GM10266 (cell line): ENCODE results near the gene PRKAG2.

Experiments
- DNase-seq: peaks from one replicate; pipeline ENCODE4 v3.0.0; 2012; ENCODE audit errors: extremely low spot score
- TF ChIP-seq, protein P1 (sequence below): IDR thresholded peaks from 2 replicates; pipeline ENCODE4 v1.5.1; 2012; ENCODE audit warnings: mild to moderate bottlenecking, low read depth; ENCODE audit not compliant: control insufficient read depth, insufficient read depth; ENCODE audit errors: missing control alignments

The PRKAG2 gene

GRCh38 chr7:151806204-151806603 lies 70.7 kb downstream of the PRKAG2 start:
- TF ChIP-seq, protein P1, sequence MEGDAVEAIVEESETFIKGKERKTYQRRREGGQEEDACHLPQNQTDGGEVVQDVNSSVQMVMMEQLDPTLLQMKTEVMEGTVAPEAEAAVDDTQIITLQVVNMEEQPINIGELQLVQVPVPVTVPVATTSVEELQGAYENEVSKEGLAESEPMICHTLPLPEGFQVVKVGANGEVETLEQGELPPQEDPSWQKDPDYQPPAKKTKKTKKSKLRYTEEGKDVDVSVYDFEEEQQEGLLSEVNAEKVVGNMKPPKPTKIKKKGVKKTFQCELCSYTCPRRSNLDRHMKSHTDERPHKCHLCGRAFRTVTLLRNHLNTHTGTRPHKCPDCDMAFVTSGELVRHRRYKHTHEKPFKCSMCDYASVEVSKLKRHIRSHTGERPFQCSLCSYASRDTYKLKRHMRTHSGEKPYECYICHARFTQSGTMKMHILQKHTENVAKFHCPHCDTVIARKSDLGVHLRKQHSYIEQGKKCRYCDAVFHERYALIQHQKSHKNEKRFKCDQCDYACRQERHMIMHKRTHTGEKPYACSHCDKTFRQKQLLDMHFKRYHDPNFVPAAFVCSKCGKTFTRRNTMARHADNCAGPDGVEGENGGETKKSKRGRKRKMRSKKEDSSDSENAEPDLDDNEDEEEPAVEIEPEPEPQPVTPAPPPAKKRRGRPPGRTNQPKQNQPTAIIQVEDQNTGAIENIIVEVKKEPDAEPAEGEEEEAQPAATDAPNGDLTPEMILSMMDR: no peak
- no peak for DNase-seq

- TF ChIP-seq, protein P1: no peak
- DNase-seq: no peak
Measured at GRCh38 chr7:151805191-151805590, 71.7 kb downstream of the PRKAG2 start.

DNA sequence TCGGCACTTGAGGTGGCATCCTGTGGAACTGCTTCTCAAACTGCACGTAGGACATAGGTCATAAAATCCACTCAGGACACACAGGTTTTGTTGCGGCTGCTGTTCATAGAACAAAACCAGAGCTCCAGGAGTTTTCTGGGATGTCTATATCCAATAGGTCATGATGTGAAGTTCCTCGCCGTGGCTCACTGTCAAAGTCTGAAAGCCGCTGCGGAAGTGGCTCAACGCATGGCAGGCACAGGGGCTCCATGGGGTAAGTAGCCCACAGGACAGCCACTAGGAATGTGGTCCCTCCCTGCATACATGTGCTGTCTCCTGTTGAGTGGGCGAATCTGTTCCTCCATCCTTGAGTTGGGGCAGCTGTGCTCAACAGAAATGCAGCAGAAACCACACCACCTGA lies 72.2 kb downstream of the PRKAG2 start:
- no peak for DNase-seq

GRCh38 chr7:151803841-151804240 lies 73.1 kb downstream of the PRKAG2 start:
- TF ChIP-seq, protein P1: no peak
- DNase-seq: no peak

More for the DNA sequence above, 72.2 kb downstream of the PRKAG2 start:
- TF ChIP-seq, protein P1: no peak

DNA sequence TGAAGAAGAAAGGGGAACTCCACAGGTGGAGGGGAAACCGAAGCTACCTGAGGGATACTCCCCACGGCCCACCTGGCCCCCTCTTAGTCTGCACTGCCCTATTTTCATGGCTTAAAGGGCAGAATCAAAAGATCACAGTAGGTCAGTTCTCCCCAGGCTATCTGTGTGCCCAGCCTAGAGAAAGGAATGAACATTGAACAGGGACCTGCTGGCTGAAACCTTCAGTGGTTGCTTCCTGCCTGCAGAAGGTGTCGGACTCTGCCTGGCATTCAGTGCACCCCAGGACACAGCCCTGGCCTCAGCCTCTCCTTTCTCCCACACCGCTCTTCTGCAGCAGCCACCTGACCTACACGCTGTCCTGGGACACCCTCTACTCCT lies 74.5 kb downstream of the PRKAG2 start:
- DNase-seq: no peak
- TF ChIP-seq, protein P1: no peak

- no peak for DNase-seq
- TF ChIP-seq, protein P1: no peak
Measured at GRCh38 chr7:151801782-151802468, 75.0 kb downstream of the PRKAG2 start.

DNA sequence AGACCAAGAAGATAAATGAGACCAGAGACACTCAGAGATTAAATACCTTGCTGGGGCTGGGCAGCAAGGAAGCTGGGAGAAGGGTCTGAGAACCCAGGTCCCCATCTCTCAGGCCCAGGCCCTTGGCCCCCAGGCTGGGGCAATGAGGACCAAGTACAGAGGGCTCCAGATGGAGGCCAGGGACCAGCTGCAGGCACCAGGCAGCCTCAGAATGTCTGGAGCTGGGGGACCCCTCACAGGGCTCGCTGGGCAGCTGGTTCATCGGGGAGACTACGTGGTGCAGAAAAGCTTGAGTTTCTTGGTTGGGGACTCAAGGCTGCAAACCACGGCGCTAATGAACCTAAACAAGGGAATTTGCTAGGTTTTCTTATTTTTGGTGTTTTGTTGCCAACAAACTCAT lies 75.6 kb downstream of the PRKAG2 start:
- TF ChIP-seq, protein P1: no peak

More for the DNA sequence above, 75.6 kb downstream of the PRKAG2 start:
- DNase-seq: no peak
